Astrocyte (in vitro differentiated cells and primary cell): Measurements from ENCODE around the gene MRPL10. TPM values are rescaled to one million over a fixed set of nuclear protein-coding genes. Genes with fewer than 3 reads are reported as not detected.

Experiments used
- DNase-seq: peaks from one replicate; pipeline ENCODE4 v3.0.0-alpha.2; 2010; ENCODE audit warnings: low read depth
- FAIRE-seq: peaks from 2 replicates; lab custom pipeline; 2011; peaks lifted over from hg19 to GRCh38; lab: Jason Lieb, UNC
- H2AFZ ChIP-seq: 2 replicates; pipeline ENCODE4 v1.6.0; 2012; ENCODE audit warnings: low read depth, low read length, inconsistent platforms
- H3K27ac ChIP-seq: 2 replicates; pipeline ENCODE4 v1.5.1; 2011; ENCODE audit warnings: low read depth, low read length, inconsistent platforms
- H3K27me3 ChIP-seq: 2 replicates; pipeline ENCODE4 v1.6.0; 2011; ENCODE audit warnings: low read length, inconsistent platforms; ENCODE audit not compliant: insufficient read depth
- H3K36me3 ChIP-seq: 2 replicates; pipeline ENCODE4 v1.5.1; 2011; ENCODE audit warnings: low read length, inconsistent platforms; ENCODE audit not compliant: insufficient read depth
- H3K4me1 ChIP-seq: 2 replicates; pipeline ENCODE4 v1.5.1; 2011; ENCODE audit warnings: low read length, inconsistent platforms; ENCODE audit not compliant: insufficient read depth
- H3K4me2 ChIP-seq: 2 replicates; pipeline ENCODE4 v1.6.0; 2012; ENCODE audit warnings: low read length, inconsistent platforms
- H3K4me3 ChIP-seq: 2 replicates; pipeline ENCODE4 v1.5.1; 2011; ENCODE audit warnings: low read depth, mild to moderate bottlenecking, low read length, inconsistent platforms; ENCODE audit not compliant: insufficient read depth
- H3K79me2 ChIP-seq: 2 replicates; pipeline ENCODE4 v1.6.0; 2012; ENCODE audit warnings: mild to moderate bottlenecking, low read length, inconsistent platforms; ENCODE audit not compliant: insufficient read depth
- H3K9ac ChIP-seq: 2 replicates; pipeline ENCODE4 v1.6.0; 2012; ENCODE audit warnings: mild to moderate bottlenecking, low read length, inconsistent platforms
- H3K9me3 ChIP-seq: 2 replicates; pipeline ENCODE4 v1.5.1; 2012; ENCODE audit warnings: low read depth, mild to moderate bottlenecking, low read length, inconsistent platforms; ENCODE audit not compliant: insufficient read depth
- H4K20me1 ChIP-seq: 2 replicates; pipeline ENCODE4 v1.6.0; 2012; ENCODE audit warnings: low read length, inconsistent platforms; ENCODE audit not compliant: insufficient read depth
- H3K27ac Mint-ChIP-seq: one replicate; pipeline ENCODE4 v1.8.0; 2021; ENCODE audit warnings: mild to moderate bottlenecking, mixed read lengths; ENCODE audit not compliant: unreplicated experiment
- H3K27me3 Mint-ChIP-seq: one replicate; pipeline ENCODE4 v1.8.0; 2021; ENCODE audit warnings: low read depth, mixed read lengths; ENCODE audit not compliant: unreplicated experiment
- H3K36me3 Mint-ChIP-seq: one replicate; pipeline ENCODE4 v1.8.0; 2021; ENCODE audit warnings: low read depth, mixed read lengths; ENCODE audit not compliant: unreplicated experiment
- H3K4me1 Mint-ChIP-seq: one replicate; pipeline ENCODE4 v1.8.0; 2021; ENCODE audit warnings: low read depth, mixed read lengths; ENCODE audit not compliant: unreplicated experiment
- H3K4me3 Mint-ChIP-seq: one replicate; pipeline ENCODE4 v1.8.0; 2021; ENCODE audit warnings: mild to moderate bottlenecking, moderate library complexity, mixed read lengths; ENCODE audit not compliant: unreplicated experiment
- H3K9me3 Mint-ChIP-seq: one replicate; pipeline ENCODE4 v1.8.0; 2021; ENCODE audit warnings: mild to moderate bottlenecking, mixed read lengths; ENCODE audit not compliant: unreplicated experiment
- EZH2 ChIP-seq: IDR thresholded peaks from 2 replicates; pipeline ENCODE4 v1.6.1; 2012; ENCODE audit warnings: mild to moderate bottlenecking, low read length, inconsistent platforms; ENCODE audit not compliant: insufficient read depth
- total RNA-seq: library from RNA; stranded (reverse); gene quantifications from 2 replicates; pipeline ENCODE4 v1.2.1, GENCODE V29; 2021
- TF ChIP-seq, protein P1 (sequence below): IDR thresholded peaks from 2 replicates; pipeline ENCODE4 v1.5.1; 2011; ENCODE audit warnings: low read depth, mild to moderate bottlenecking, inconsistent platforms, low read length, moderate library complexity; ENCODE audit not compliant: insufficient read depth

MRPL10 gene
- total RNA-seq, 1 donor from 2014 or later, result 33.2 TPM

DNA sequence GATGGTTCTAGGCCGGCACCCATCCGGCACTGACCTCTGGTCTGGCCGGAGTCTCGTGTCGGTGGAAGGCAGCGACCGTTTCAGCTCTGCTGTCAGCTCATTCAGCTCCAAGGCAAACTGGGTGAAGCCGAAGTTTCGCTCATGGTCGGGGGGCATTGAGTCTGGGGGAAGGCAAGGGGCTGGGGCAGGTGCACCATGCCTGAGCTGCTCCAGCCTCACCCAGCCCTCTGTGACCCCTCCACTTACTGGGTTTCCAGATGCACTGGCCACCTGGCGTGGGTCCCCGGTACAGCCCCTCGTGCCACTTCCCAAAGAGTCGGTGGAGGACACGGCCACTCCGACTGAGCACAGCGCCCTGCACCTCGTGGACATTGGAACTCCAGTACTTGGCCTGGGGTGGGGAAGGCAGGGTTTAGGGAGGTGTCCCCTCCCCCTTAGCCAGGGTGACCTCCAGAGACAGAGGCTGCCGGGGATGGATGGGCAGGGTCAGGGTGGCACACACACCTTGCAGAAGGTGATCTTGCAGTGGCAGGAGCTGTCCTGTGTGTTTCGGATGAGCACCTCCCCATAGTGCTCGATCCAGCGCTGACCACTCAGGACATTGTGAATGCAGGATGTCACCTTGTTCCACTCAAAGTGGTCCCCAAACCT is 22.4 kb downstream of the MRPL10 start:
- Histone ChIP-seq H3K4me3 (no peak overlapping the region), H3K79me2 (no peaks in the 10 kb centered on the region), H3K4me1 (peaks cover 12% of the 10 kb centered on the region), H3K36me3 (peaks cover 5% of the 10 kb centered on the region), H3K9ac (no peak overlapping the region), H3K27ac (no peak overlapping the region), H3K4me2 (no peak overlapping the region), H3K27me3 (peaks cover 4% of the 10 kb centered on the region), H2AFZ (no peak overlapping the region), H4K20me1 (peaks cover 61% of the 10 kb centered on the region), H3K9me3 (no peaks in the 10 kb centered on the region)
- peaks cover 31% of the 10 kb centered on the region for H3K36me3 Mint-ChIP-seq
- FAIRE-seq (no peak), DNase-seq (no peak)
- no peak overlapping the region for H3K4me3 Mint-ChIP-seq
- H3K9me3 Mint-ChIP-seq, result no peaks in the 10 kb centered on the region
- peaks cover 29% of the 10 kb centered on the region for H3K4me1 Mint-ChIP-seq
- no peak for TF ChIP-seq EZH2
- TF ChIP-seq, protein P1, sequence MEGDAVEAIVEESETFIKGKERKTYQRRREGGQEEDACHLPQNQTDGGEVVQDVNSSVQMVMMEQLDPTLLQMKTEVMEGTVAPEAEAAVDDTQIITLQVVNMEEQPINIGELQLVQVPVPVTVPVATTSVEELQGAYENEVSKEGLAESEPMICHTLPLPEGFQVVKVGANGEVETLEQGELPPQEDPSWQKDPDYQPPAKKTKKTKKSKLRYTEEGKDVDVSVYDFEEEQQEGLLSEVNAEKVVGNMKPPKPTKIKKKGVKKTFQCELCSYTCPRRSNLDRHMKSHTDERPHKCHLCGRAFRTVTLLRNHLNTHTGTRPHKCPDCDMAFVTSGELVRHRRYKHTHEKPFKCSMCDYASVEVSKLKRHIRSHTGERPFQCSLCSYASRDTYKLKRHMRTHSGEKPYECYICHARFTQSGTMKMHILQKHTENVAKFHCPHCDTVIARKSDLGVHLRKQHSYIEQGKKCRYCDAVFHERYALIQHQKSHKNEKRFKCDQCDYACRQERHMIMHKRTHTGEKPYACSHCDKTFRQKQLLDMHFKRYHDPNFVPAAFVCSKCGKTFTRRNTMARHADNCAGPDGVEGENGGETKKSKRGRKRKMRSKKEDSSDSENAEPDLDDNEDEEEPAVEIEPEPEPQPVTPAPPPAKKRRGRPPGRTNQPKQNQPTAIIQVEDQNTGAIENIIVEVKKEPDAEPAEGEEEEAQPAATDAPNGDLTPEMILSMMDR, result no peak
- H3K27me3 Mint-ChIP-seq, result peaks cover 9% of the 10 kb centered on the region
- H3K27ac Mint-ChIP-seq, result peak overlapping the region; percentile 69

DNA sequence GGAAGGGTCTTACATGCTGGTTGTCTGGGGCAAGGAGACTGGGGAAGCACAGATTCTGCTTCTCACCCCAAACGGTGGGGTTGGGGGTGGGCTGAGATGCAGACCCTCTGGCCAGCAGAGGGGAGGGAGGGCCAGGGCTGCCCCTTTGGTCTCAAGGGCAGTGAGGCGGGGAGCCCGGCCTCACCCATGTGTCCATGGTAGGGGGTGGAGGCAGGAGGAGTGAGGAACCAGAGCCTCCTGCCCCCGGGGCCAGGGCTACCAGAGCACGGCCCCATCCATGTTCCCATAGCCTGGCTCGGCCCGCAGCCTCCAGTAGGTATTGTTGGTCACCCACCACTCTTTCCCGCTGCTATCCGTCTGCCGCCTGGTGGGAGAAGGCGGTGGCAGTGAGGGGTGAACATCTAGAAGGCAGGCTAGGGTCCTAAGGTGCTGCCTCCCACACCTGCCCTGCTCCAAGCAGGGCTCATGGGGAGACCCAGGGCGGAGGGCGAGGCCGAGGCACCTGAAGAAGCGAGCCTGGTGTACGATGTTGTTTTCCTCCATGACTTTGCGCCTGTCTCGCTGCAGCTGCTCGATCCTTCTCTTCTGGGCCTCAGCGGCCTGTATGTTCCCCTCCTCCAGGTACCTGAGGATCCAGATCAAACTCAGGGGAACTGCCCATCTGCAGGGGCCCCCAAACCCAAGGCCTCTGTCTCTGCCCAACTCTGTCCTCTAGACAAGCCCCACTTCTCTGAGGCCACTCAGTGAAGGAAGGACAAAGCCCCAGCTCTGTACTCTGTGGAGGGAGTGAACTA is 23.1 kb downstream of the MRPL10 start:
- Histone ChIP-seq H3K4me1 (peaks cover 12% of the 10 kb centered on the region), H3K9me3 (no peaks in the 10 kb centered on the region), H3K27ac (no peak overlapping the region), H3K27me3 (peaks cover 10% of the 10 kb centered on the region), H3K9ac (no peak overlapping the region), H3K4me3 (no peak overlapping the region), H3K79me2 (no peaks in the 10 kb centered on the region), H3K4me2 (no peak overlapping the region), H3K36me3 (peaks cover 5% of the 10 kb centered on the region), H2AFZ (no peak overlapping the region), H4K20me1 (peaks cover 61% of the 10 kb centered on the region)
- no peak for TF ChIP-seq EZH2
- TF ChIP-seq, protein P1, result no peak
- Mint-ChIP-seq H3K4me1 (peaks cover 29% of the 10 kb centered on the region), H3K36me3 (peaks cover 31% of the 10 kb centered on the region), H3K4me3 (no peak overlapping the region), H3K27ac (peak overlapping the region; percentile 26), H3K9me3 (no peaks in the 10 kb centered on the region), H3K27me3 (peaks cover 13% of the 10 kb centered on the region)
- no peak for FAIRE-seq
- no peak for DNase-seq
